PC-9 (cell line): ENCODE results near the gene ROR2.

Source experiments
- EZH2 ChIP-seq: fragments of 200-600 bp; sonication (generic); IDR thresholded peaks from 2 replicates; pipeline ENCODE4 v1.8.0; 2017; ENCODE audit warnings: antibody characterized with exemption, low read depth
- TF ChIP-seq, protein P1 (sequence below): fragments of 200-600 bp; sonication (generic); conservative IDR thresholded peaks from 2 replicates; pipeline ENCODE4 v1.6.1; 2017; ENCODE audit warnings: mixed run types, antibody characterized with exemption, mild to moderate bottlenecking, moderate library complexity

DNA sequence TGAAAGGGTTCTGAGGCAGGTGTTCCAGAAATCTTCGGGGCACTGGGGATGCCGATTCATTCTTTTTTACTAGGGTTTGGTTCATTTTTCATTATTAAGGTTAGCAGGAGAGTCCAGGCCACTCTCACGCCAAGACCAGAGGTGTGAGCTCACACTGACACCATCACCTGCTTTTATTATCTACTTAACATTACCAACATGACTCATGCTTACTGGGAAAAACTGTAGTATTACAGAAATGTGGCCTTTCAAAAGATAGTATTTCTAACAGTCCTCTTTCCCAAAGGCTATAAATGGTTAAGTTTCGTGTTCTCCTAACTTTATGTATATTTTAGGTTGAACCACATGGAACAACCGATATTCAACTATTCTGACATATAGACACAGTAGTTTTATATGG lies 222.1 kb downstream of the ROR2 start:
- TF ChIP-seq, protein P1, sequence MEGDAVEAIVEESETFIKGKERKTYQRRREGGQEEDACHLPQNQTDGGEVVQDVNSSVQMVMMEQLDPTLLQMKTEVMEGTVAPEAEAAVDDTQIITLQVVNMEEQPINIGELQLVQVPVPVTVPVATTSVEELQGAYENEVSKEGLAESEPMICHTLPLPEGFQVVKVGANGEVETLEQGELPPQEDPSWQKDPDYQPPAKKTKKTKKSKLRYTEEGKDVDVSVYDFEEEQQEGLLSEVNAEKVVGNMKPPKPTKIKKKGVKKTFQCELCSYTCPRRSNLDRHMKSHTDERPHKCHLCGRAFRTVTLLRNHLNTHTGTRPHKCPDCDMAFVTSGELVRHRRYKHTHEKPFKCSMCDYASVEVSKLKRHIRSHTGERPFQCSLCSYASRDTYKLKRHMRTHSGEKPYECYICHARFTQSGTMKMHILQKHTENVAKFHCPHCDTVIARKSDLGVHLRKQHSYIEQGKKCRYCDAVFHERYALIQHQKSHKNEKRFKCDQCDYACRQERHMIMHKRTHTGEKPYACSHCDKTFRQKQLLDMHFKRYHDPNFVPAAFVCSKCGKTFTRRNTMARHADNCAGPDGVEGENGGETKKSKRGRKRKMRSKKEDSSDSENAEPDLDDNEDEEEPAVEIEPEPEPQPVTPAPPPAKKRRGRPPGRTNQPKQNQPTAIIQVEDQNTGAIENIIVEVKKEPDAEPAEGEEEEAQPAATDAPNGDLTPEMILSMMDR: no peak
- no peak for TF ChIP-seq EZH2
